Bronchial epithelial cell (primary cell): ENCODE data around the gene NMNAT2. TPM values are rescaled to one million over a fixed set of nuclear protein-coding genes. Genes with fewer than 3 reads are reported as not detected.
A peak's percentile ranks its signal among the peaks of the same experiment; 100 is the strongest.

ENCODE experiments used
- DNase-seq: peaks from one replicate; pipeline ENCODE4 v3.0.0-alpha.2; 2010; ENCODE audit warnings: low read depth
- FAIRE-seq: peaks from 2 replicates; lab custom pipeline; 2011; peaks lifted over from hg19 to GRCh38; lab: Jason Lieb, UNC
- H3K27me3 ChIP-seq: 2 replicates; pipeline ENCODE4 v1.5.1; 2011; ENCODE audit warnings: low read length; ENCODE audit not compliant: control insufficient read depth, insufficient read depth
- H3K36me3 ChIP-seq: 2 replicates; pipeline ENCODE4 v1.5.1; 2011; ENCODE audit warnings: low read length; ENCODE audit not compliant: control insufficient read depth, insufficient read depth
- H3K4me3 ChIP-seq: 2 replicates; pipeline ENCODE4 v1.5.1; 2011; ENCODE audit warnings: mild to moderate bottlenecking, low read depth, low read length, control low read depth
- CTCF ChIP-seq: IDR thresholded peaks from 2 replicates; pipeline ENCODE4 v1.5.1; 2011; ENCODE audit warnings: mild to moderate bottlenecking, moderate library complexity, low read length, control low read depth, inconsistent platforms; ENCODE audit not compliant: insufficient read depth, severe bottlenecking
- total RNA-seq: library from RNA; depleted of rRNA; stranded (reverse); fragments of >200 nt; gene quantifications from 2 replicates; pipeline ENCODE4 v1.2.1, GENCODE V29; 2014

NMNAT2 gene
- total RNA-seq, 1 donor from 2014 or later: 0.26 TPM

- DNase-seq: peak; percentile 98
- Histone ChIP-seq H3K27me3 (no peaks in the 10 kb centered on the region), H3K36me3 (no peaks in the 10 kb centered on the region), H3K4me3 (no peak overlapping the region)
- no peak for TF ChIP-seq CTCF
- FAIRE-seq: peak; percentile 89
These were observed 138.3 kb downstream of the NMNAT2 start for GRCh38 chr1:183279835-183280234.

- Histone ChIP-seq H3K27me3 (no peaks in the 10 kb centered on the region), H3K4me3 (no peak overlapping the region), H3K36me3 (no peaks in the 10 kb centered on the region)
- peak; percentile 95 for DNase-seq
- peak; percentile 55 for FAIRE-seq
- no peak for TF ChIP-seq CTCF
These were observed 139.2 kb downstream of the NMNAT2 start for GRCh38 chr1:183278739-183279591.

- FAIRE-seq (no peak), DNase-seq (peak; percentile 91)
- H3K36me3 ChIP-seq: no peaks in the 10 kb centered on the region
- no peak overlapping the region for H3K4me3 ChIP-seq
- no peak for TF ChIP-seq CTCF
- no peaks in the 10 kb centered on the region for H3K27me3 ChIP-seq
These were observed 140.1 kb downstream of the NMNAT2 start for GRCh38 chr1:183277821-183278738.

- no peak for TF ChIP-seq CTCF
- Histone ChIP-seq H3K4me3 (no peak overlapping the region), H3K36me3 (no peaks in the 10 kb centered on the region), H3K27me3 (no peaks in the 10 kb centered on the region)
- FAIRE-seq (no peak), DNase-seq (no peak)
These were observed 141.6 kb downstream of the NMNAT2 start for GRCh38 chr1:183276386-183277080.

- FAIRE-seq: no peak
- no peak for DNase-seq
These were observed 142.9 kb downstream of the NMNAT2 start for GRCh38 chr1:183275322-183275721.

More at GRCh38 chr1:183275322-183275721, 142.9 kb downstream of the NMNAT2 start:
- TF ChIP-seq CTCF: no peak
- Histone ChIP-seq H3K27me3 (no peaks in the 10 kb centered on the region), H3K4me3 (no peak overlapping the region), H3K36me3 (no peaks in the 10 kb centered on the region)
